Measurements from ENCODE around the gene PIK3R4.

PIK3R4 gene

GRCh38 chr3:130692455-130692854 is 54.2 kb downstream of the PIK3R4 start:
- DNase-seq (ENCODE audit: low read depth in 1 of 2, low spot score in 1 of 2) = no peak

GRCh38 chr3:130688697-130689470 is 57.7 kb downstream of the PIK3R4 start:
- DNase-seq (ENCODE audit: low read depth in 1 of 2, low spot score in 1 of 2) = no peak

GRCh38 chr3:130688015-130688688 is 58.5 kb downstream of the PIK3R4 start:
- DNase-seq (ENCODE audit: low read depth in 1 of 2, low spot score in 1 of 2) = no peak

- no peak for DNase-seq (ENCODE audit: low read depth in 1 of 2, low spot score in 1 of 2)
Measured at GRCh38 chr3:130687327-130687726, 59.3 kb downstream of the PIK3R4 start.

- DNase-seq (ENCODE audit: low read depth in 1 of 2, low spot score in 1 of 2) = no peak
Measured at GRCh38 chr3:130686833-130687232, 59.8 kb downstream of the PIK3R4 start.

- no peak for DNase-seq (ENCODE audit: low read depth in 1 of 2, low spot score in 1 of 2)
Measured at GRCh38 chr3:130682131-130682530, 64.5 kb downstream of the PIK3R4 start.

GRCh38 chr3:130679218-130679617 is 67.4 kb downstream of the PIK3R4 start:
- no peak for DNase-seq (ENCODE audit: low read depth in 1 of 2, low spot score in 1 of 2)

- DNase-seq (ENCODE audit: low read depth in 1 of 2, low spot score in 1 of 2) = no peak
Measured at GRCh38 chr3:130677343-130677742, 69.3 kb downstream of the PIK3R4 start.

GRCh38 chr3:130671545-130672312 is 74.9 kb downstream of the PIK3R4 start:
- no peak for DNase-seq (ENCODE audit: low read depth in 1 of 2, low spot score in 1 of 2)

- DNase-seq (ENCODE audit: low read depth in 1 of 2, low spot score in 1 of 2) = no peak
Measured at GRCh38 chr3:130669740-130670139, 76.9 kb downstream of the PIK3R4 start.

GRCh38 chr3:130663092-130663491 is 83.5 kb downstream of the PIK3R4 start:
- DNase-seq (ENCODE audit: low read depth in 1 of 2, low spot score in 1 of 2) = no peak

GRCh38 chr3:130662501-130662996 is 84.1 kb downstream of the PIK3R4 start:
- DNase-seq (ENCODE audit: low read depth in 1 of 2, low spot score in 1 of 2) = no peak

GRCh38 chr3:130661140-130661891 is 85.3 kb downstream of the PIK3R4 start:
- DNase-seq (ENCODE audit: low read depth in 1 of 2, low spot score in 1 of 2) = no peak

- DNase-seq (ENCODE audit: low read depth in 1 of 2, low spot score in 1 of 2) = no peak
Measured at GRCh38 chr3:130659911-130660310, 86.7 kb downstream of the PIK3R4 start.

GRCh38 chr3:130658678-130659077 is 88.0 kb downstream of the PIK3R4 start:
- no peak for DNase-seq (ENCODE audit: low read depth in 1 of 2, low spot score in 1 of 2)

GRCh38 chr3:130656627-130657026 is 90.0 kb downstream of the PIK3R4 start:
- DNase-seq (ENCODE audit: low read depth in 1 of 2, low spot score in 1 of 2) = no peak

GRCh38 chr3:130654921-130655320 is 91.7 kb downstream of the PIK3R4 start:
- DNase-seq (ENCODE audit: low read depth in 1 of 2, low spot score in 1 of 2) = no peak

GRCh38 chr3:130654091-130654490 is 92.5 kb downstream of the PIK3R4 start:
- no peak for DNase-seq (ENCODE audit: low read depth in 1 of 2, low spot score in 1 of 2)

GRCh38 chr3:130649061-130649654 is 97.5 kb downstream of the PIK3R4 start:
- no peak for DNase-seq (ENCODE audit: low read depth in 1 of 2, low spot score in 1 of 2)

- no peak for DNase-seq (ENCODE audit: low read depth in 1 of 2, low spot score in 1 of 2)
Measured at GRCh38 chr3:130648293-130648692, 98.3 kb downstream of the PIK3R4 start.

GRCh38 chr3:130645261-130645660 is 101.4 kb downstream of the PIK3R4 start:
- no peak for DNase-seq (ENCODE audit: low read depth in 1 of 2, low spot score in 1 of 2)
